ENCODE data around the gene FGD4.

DNA sequence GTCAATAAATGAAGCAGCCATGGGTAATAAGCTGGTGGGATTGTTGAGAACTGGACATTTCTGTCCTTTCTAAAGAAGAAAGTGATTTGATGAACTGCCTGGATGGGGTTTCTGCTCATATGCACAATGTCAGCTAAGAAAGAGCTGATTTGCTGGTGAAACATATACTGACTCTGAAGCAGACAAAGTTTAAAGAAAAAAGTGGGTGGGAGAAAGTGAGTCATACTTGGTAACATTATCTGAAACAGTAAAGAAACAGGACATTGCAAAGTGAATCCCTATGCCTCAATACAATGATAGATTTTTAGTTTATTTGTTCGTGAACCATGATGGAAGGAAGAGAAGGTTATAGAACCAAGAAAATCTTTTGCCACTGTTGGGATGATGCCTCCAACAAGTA is 184.2 kb downstream of the FGD4 start:
- TF ChIP-seq, protein P1, sequence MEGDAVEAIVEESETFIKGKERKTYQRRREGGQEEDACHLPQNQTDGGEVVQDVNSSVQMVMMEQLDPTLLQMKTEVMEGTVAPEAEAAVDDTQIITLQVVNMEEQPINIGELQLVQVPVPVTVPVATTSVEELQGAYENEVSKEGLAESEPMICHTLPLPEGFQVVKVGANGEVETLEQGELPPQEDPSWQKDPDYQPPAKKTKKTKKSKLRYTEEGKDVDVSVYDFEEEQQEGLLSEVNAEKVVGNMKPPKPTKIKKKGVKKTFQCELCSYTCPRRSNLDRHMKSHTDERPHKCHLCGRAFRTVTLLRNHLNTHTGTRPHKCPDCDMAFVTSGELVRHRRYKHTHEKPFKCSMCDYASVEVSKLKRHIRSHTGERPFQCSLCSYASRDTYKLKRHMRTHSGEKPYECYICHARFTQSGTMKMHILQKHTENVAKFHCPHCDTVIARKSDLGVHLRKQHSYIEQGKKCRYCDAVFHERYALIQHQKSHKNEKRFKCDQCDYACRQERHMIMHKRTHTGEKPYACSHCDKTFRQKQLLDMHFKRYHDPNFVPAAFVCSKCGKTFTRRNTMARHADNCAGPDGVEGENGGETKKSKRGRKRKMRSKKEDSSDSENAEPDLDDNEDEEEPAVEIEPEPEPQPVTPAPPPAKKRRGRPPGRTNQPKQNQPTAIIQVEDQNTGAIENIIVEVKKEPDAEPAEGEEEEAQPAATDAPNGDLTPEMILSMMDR (IDR thresholded peaks at IDR 0.05) = no peak
- TF ChIP-seq POLR2AphosphoS5 (IDR thresholded peaks at IDR 0.05) = no peak
- TF ChIP-seq POLR2A (IDR thresholded peaks at IDR 0.05) = no peak
